ENCODE results near the gene NRIP2. TPM values are rescaled to one million over a fixed set of nuclear protein-coding genes. Genes with fewer than 3 reads are reported as not detected.

Gene NRIP2
- total and polyA plus RNA-seq, 9 donors, result 0.83 to 15.1 (median 6.3) TPM

- no peak overlapping the region for H3K4me3 ChIP-seq
- intact Hi-C loops (cut with DNase I), result no loop called here
- H3K9me3 ChIP-seq, result no peaks in the 10 kb centered on the region
- DNase-seq, result no peak
- TF ChIP-seq POLR2A (IDR thresholded peaks at IDR 0.05) (no peak), CTCF (IDR thresholded peaks at IDR 0.05) (no peak), EP300 (IDR thresholded peaks at IDR 0.05) (no peak)
- WGBS, 3 donors, result 84 to 92% (median 84%) methylated on average over 3 of the region's 3 CpGs
- H3K4me1 ChIP-seq (ENCODE audit: insufficient read depth), result peaks cover 12% of the 10 kb centered on the region
- H3K36me3 ChIP-seq, result no peaks in the 10 kb centered on the region
- no peaks in the 10 kb centered on the region for H3K27me3 ChIP-seq
- H3K27ac ChIP-seq, result no peak overlapping the region
These were observed 34.7 kb downstream of the NRIP2 start for GRCh38 chr12:2800046-2800570.

- Histone ChIP-seq H3K9me3 (no peaks in the 10 kb centered on the region), H3K4me1 (ENCODE audit: insufficient read depth) (peaks cover 12% of the 10 kb centered on the region), H3K36me3 (no peaks in the 10 kb centered on the region), H3K27me3 (no peaks in the 10 kb centered on the region), H3K4me3 (no peak overlapping the region), H3K27ac (no peak overlapping the region)
- intact Hi-C loops (cut with DNase I), result no loop called here
- TF ChIP-seq EP300 (IDR thresholded peaks at IDR 0.05) (no peak), CTCF (IDR thresholded peaks at IDR 0.05) (no peak), POLR2A (IDR thresholded peaks at IDR 0.05) (no peak)
- WGBS, 3 donors, result 48 to 53% (median 50%) methylated on average over 7 of the region's 7 CpGs
- DNase-seq, result peak; percentile 47 to 76 (median 57)
These were observed 37.0 kb downstream of the NRIP2 start for GRCh38 chr12:2797721-2798418.

GRCh38 chr12:2796187-2796666, 38.6 kb downstream of the NRIP2 start:
- H3K4me3 ChIP-seq, result peak overlapping the region; percentile 85
- H3K27me3 ChIP-seq, result no peaks in the 10 kb centered on the region
- no peaks in the 10 kb centered on the region for H3K9me3 ChIP-seq
- no peak for DNase-seq
- WGBS, 3 donors, result 5 to 7% (median 6%) methylated on average over 14 of the region's 14 CpGs
- intact Hi-C loops (cut with DNase I), result no loop called here
- peak overlapping the region; percentile 84 to 93 for H3K27ac ChIP-seq
- TF ChIP-seq CTCF (IDR thresholded peaks at IDR 0.05) (no peak), EP300 (IDR thresholded peaks at IDR 0.05) (no peak), POLR2A (IDR thresholded peaks at IDR 0.05) (no peak)
- no peaks in the 10 kb centered on the region for H3K36me3 ChIP-seq
- H3K4me1 ChIP-seq (ENCODE audit: insufficient read depth), result peaks cover 12% of the 10 kb centered on the region

- Histone ChIP-seq H3K4me1 (ENCODE audit: insufficient read depth) (peaks cover 12% of the 10 kb centered on the region), H3K27ac (peak overlapping the region; percentile 84 to 93), H3K27me3 (no peaks in the 10 kb centered on the region), H3K9me3 (no peaks in the 10 kb centered on the region), H3K36me3 (no peaks in the 10 kb centered on the region), H3K4me3 (peak overlapping the region; percentile 85)
- 0 to 1% (median 1%) methylated on average over 39 to 110 of the region's 111 CpGs for WGBS, 3 donors
- intact Hi-C loops (cut with DNase I), result no loop called here
- DNase-seq, result peak; percentile 78 to 86 (median 83)
- peak; percentile 49 for TF ChIP-seq POLR2A (IDR thresholded peaks at IDR 0.05)
- TF ChIP-seq EP300 (IDR thresholded peaks at IDR 0.05), result no peak
These were observed 39.3 kb downstream of the NRIP2 start for GRCh38 chr12:2795291-2796186.
